Measurements from ENCODE around the gene GNA12. TPM values are rescaled to one million over a fixed set of nuclear protein-coding genes. Genes with fewer than 3 reads are reported as not detected.

Gene GNA12
- total and polyA plus RNA-seq, 9 of the 15 experiments (the other 6 are each of a cell fraction or from before 2014, with no cell fraction given), result 0.65 to 32.7 (median 9.6) TPM

GRCh38 chr7:2826771-2827170, 17.3 kb downstream of the GNA12 start:
- H3K9me3 ChIP-seq (replicated peaks; ENCODE audit: control insufficient read depth, insufficient read depth, low read depth, low read length), result no peaks in the 10 kb centered on the region
- H2AFZ ChIP-seq (ENCODE audit: low read depth, low read length), result no peak overlapping the region
- H3K79me2 ChIP-seq (ENCODE audit: control insufficient read depth, insufficient read depth, low read length), result peaks cover 18% of the 10 kb centered on the region; the same call in 2 of the 3 replicates
- no peak overlapping the region for H3K9ac ChIP-seq (ENCODE audit: insufficient read depth in 1 of 2, low read depth in 2 of 2, low read length in 2 of 2)
- no peaks in the 10 kb centered on the region for H3K36me3 ChIP-seq (ENCODE audit: control insufficient read depth, insufficient read depth, low read length)
- FAIRE-seq, result no peak
- TF ChIP-seq RFX1 (IDR thresholded peaks at IDR 0.05), result no peak
- no peak for TF ChIP-seq CUX1 (CRISPR knock-in tag; IDR thresholded peaks at IDR 0.05)
- TF ChIP-seq POLR3A (IDR thresholded peaks at IDR 0.05; ENCODE audit: borderline replicate concordance, extremely low read depth, insufficient read depth, insufficient read length), result no peak
- no peak for TF ChIP-seq MAX (CRISPR knock-in tag; IDR thresholded peaks at IDR 0.05)
- no peak for TF ChIP-seq LARP7 (IDR thresholded peaks at IDR 0.05)
- no peak for TF ChIP-seq MEIS2 (IDR thresholded peaks at IDR 0.05; ENCODE audit: partially characterized antibody)
- TF ChIP-seq NFE2 (IDR thresholded peaks at IDR 0.05; ENCODE audit: low read depth), result no peak
- TF ChIP-seq TAF1 (IDR thresholded peaks at IDR 0.05; ENCODE audit: control insufficient read depth, extremely low read depth, insufficient read depth, low read length, severe bottlenecking), result no peak
- POLR2A ChIA-PET, result no interaction called here
- WGBS (ENCODE audit: insufficient coverage, low coverage, missing lambda C conversion rate), result 66% methylated on average over 2 of the region's 2 CpGs
- intact Hi-C loops (cut with micrococcal nuclease), result no loop called here
- no peak for DNase-seq (ENCODE audit: extremely low read depth in 1 of 4, low spot score in 3 of 4)
- peaks cover 5 to 12% of the 10 kb centered on the region in 2 experiments; a peak in 3 of 5 replicates for H3K4me1 ChIP-seq (replicated peaks in 1 of 2; ENCODE audit: control insufficient read depth in 2 of 2, insufficient read depth in 2 of 2, low read length in 2 of 2)
- H3K27me3 ChIP-seq (ENCODE audit: control insufficient read depth in 2 of 2, insufficient read depth in 2 of 2, low read length in 2 of 2), result no peaks in the 10 kb centered on the region
- no peak for ATAC-seq
- CTCF ChIA-PET (ENCODE audit: low intra/inter-chr PET ratio), result no interaction called here
- H3K9me1 ChIP-seq (ENCODE audit: control insufficient read depth, insufficient read depth, low read length), result no peaks in the 10 kb centered on the region
- no peak overlapping the region for H3K4me3 ChIP-seq
- H3K27ac ChIP-seq (ENCODE audit: extremely low read depth, low read depth, low read length), result no peak overlapping the region
- in situ Hi-C loops (cut with MboI), result no loop called here
- BruUV-seq (replicated peaks), result no TSS peak
- no peak overlapping the region for H3K4me2 ChIP-seq (ENCODE audit: insufficient read depth, low read length)
- H4K20me1 ChIP-seq (replicated peaks; ENCODE audit: control insufficient read depth, insufficient read depth, low read length), result peaks cover 7% of the 10 kb centered on the region; the same call in 1 of the 2 replicates

All from K562 (cell line).